ENCODE results near the gene KLHL35.

The KLHL35 gene

GRCh38 chr11:75477614-75477935, 44.6 kb upstream of the KLHL35 start:
- no peak for TF ChIP-seq CTCF (IDR thresholded peaks at IDR 0.05)

- no peak for TF ChIP-seq CTCF (IDR thresholded peaks at IDR 0.05)
Observed at GRCh38 chr11:75476739-75477613, 44.0 kb upstream of the KLHL35 start.

- TF ChIP-seq CTCF (IDR thresholded peaks at IDR 0.05) = no peak
Observed at GRCh38 chr11:75475767-75476650, 43.0 kb upstream of the KLHL35 start.

- TF ChIP-seq CTCF (IDR thresholded peaks at IDR 0.05) = no peak
Observed at GRCh38 chr11:75474878-75475766, 42.1 kb upstream of the KLHL35 start.

GRCh38 chr11:75474240-75474639, 41.2 kb upstream of the KLHL35 start:
- TF ChIP-seq CTCF (IDR thresholded peaks at IDR 0.05) = no peak

- TF ChIP-seq CTCF (IDR thresholded peaks at IDR 0.05) = no peak
Observed at GRCh38 chr11:75473684-75474083, 40.7 kb upstream of the KLHL35 start.
